RWPE2 (cell line): ENCODE results near the gene RPGR.

Source experiments
- ATAC-seq: fragments of 200-7000 bp; cut with Tn5 transposase; 3 replicates; pipeline ENCODE4 v1.9.1; 2021; ENCODE audit warnings: low read depth
- DNase-seq: peaks from one replicate; pipeline ENCODE4 v3.0.0-alpha.2; 2020; ENCODE audit warnings: low spot score
- H3K27ac ChIP-seq: fragments of 450-650 bp; 2 replicates; pipeline ENCODE4 v1.5.1; 2017; ENCODE audit warnings: mild to moderate bottlenecking; ENCODE audit not compliant: poor library complexity, severe bottlenecking
- H3K27me3 ChIP-seq: fragments of 250-450 bp; sonication (Bioruptor Pico); 2 replicates; pipeline ENCODE4 v1.5.1; 2021; ENCODE audit warnings: mild to moderate bottlenecking, moderate library complexity; ENCODE audit not compliant: insufficient read depth, poor library complexity, severe bottlenecking
- H3K36me3 ChIP-seq: fragments of 250-450 bp; sonication (Bioruptor Pico); 2 replicates; pipeline ENCODE4 v1.5.1; 2020; ENCODE audit warnings: low read depth, mild to moderate bottlenecking, moderate library complexity
- H3K4me1 ChIP-seq: fragments of 250-450 bp; sonication (Bioruptor Pico); 2 replicates; pipeline ENCODE4 v1.5.1; 2021; ENCODE audit warnings: mild to moderate bottlenecking, moderate library complexity; ENCODE audit not compliant: insufficient read depth, poor library complexity, severe bottlenecking
- H3K4me3 ChIP-seq: fragments of 250-450 bp; sonication (Bioruptor Pico); 2 replicates; pipeline ENCODE4 v1.5.1; 2021; ENCODE audit warnings: mild to moderate bottlenecking, moderate library complexity; ENCODE audit not compliant: severe bottlenecking
- H3K9me3 ChIP-seq: fragments of 250-450 bp; sonication (Bioruptor Pico); 2 replicates; pipeline ENCODE4 v1.5.1; 2021; ENCODE audit warnings: mild to moderate bottlenecking, moderate library complexity; ENCODE audit not compliant: severe bottlenecking
- CTCF ChIP-seq: fragments of 450-650 bp; IDR thresholded peaks from one replicate; pipeline ENCODE4 v1.5.1; 2017; ENCODE audit warnings: mild to moderate bottlenecking, moderate library complexity; ENCODE audit not compliant: poor library complexity, severe bottlenecking

The RPGR gene

GRCh38 chrX:38368774-38369173 is 41.5 kb upstream of the RPGR start:
- DNase-seq (no peak), ATAC-seq (no peak)
- Histone ChIP-seq H3K27me3 (no peaks in the 10 kb centered on the region), H3K9me3 (no peaks in the 10 kb centered on the region), H3K4me3 (no peak overlapping the region), H3K4me1 (no peaks in the 10 kb centered on the region), H3K27ac (no peak overlapping the region), H3K36me3 (no peaks in the 10 kb centered on the region)
- TF ChIP-seq CTCF, result no peak

GRCh38 chrX:38365954-38366353 is 38.6 kb upstream of the RPGR start:
- Histone ChIP-seq H3K4me3 (no peak overlapping the region), H3K9me3 (no peaks in the 10 kb centered on the region), H3K27me3 (no peaks in the 10 kb centered on the region), H3K4me1 (no peaks in the 10 kb centered on the region), H3K36me3 (no peaks in the 10 kb centered on the region), H3K27ac (no peak overlapping the region)
- ATAC-seq (no peak), DNase-seq (no peak)
- TF ChIP-seq CTCF, result no peak

DNA sequence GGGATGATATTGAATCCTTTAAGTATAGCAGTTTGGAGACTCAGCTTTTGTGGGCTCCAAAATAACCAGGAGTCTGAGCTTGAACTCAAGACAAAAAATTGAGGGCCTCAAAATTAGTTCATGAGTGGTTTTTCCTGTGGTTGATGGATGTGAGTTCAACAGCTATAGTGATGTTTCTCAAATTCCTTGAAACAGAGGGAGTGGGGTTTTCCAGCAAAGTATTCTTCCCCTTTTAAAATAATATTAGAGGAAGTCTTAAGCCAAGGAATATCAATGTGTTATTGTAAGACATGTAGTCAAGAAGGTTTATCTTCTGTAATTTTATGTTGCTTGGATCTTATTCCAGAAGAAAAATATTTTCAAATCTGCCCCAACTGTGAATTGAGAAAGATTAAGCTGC is 35.7 kb upstream of the RPGR start:
- Histone ChIP-seq H3K27me3 (no peaks in the 10 kb centered on the region), H3K4me1 (no peaks in the 10 kb centered on the region), H3K27ac (no peak overlapping the region), H3K36me3 (no peaks in the 10 kb centered on the region), H3K4me3 (no peak overlapping the region), H3K9me3 (no peaks in the 10 kb centered on the region)
- no peak for TF ChIP-seq CTCF
- ATAC-seq (no peak), DNase-seq (no peak)

DNA sequence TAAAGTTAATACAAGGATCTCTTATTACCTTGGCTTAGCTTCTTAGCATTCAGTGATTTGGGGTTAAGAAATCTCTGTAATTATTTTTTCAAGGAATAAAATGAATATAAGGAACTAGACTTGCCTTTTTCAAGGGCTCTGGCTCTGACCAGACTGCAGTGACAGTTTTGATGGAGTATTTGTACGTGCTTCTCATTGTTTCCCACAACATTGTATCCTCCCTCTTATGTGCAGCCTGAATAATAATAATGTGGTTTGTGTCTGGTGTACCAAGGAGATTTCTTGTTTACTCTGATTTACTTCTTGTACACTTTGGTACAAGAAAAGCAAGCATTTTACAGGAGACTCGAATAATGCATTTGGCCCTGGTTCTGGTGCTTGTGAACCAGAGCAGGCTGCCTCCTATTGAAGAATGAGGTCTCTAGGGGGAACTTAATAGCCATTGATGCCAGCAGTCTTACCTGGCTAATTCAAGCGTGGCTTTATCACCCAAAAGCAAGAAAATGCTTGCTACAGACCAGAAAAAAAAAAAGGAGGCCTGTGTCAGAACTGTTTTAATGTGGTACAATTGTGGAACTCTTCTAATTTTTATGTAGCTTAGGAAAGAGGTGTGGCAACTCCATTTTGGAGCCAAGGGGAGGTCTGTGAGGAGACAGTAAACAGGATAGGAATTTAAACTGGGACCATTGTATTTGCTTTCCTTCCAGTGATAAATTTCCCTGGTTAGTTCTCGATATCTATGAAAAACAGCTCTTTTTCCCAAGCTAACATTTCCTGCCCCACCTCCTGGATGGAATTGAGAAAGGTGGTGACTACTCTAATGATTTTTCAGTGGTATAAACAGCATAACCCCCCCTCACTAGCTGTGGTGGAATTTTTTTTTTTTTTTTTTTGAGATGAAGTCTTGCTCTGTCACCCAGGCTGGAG is 30.7 kb upstream of the RPGR start:
- Histone ChIP-seq H3K4me3 (no peak overlapping the region), H3K9me3 (no peaks in the 10 kb centered on the region), H3K36me3 (no peaks in the 10 kb centered on the region), H3K4me1 (no peaks in the 10 kb centered on the region), H3K27me3 (no peaks in the 10 kb centered on the region), H3K27ac (no peak overlapping the region)
- DNase-seq (no peak), ATAC-seq (no peak)
- TF ChIP-seq CTCF, result no peak

GRCh38 chrX:38356401-38356800 is 29.1 kb upstream of the RPGR start:
- H3K9me3 ChIP-seq, result no peaks in the 10 kb centered on the region
- no peak for DNase-seq
- TF ChIP-seq CTCF, result no peak
- no peak overlapping the region for H3K27ac ChIP-seq
- no peaks in the 10 kb centered on the region for H3K4me1 ChIP-seq
- H3K27me3 ChIP-seq, result no peaks in the 10 kb centered on the region
- H3K4me3 ChIP-seq, result no peak overlapping the region
- no peak for ATAC-seq
- no peaks in the 10 kb centered on the region for H3K36me3 ChIP-seq
